ENCODE results near the gene RARA. TPM values are rescaled to one million over a fixed set of nuclear protein-coding genes. Genes with fewer than 3 reads are reported as not detected.

Gene RARA
- total RNA-seq, 1 experiment from 2014 or later = 25.4 TPM

- Histone ChIP-seq H3K27ac (ENCODE audit: low read depth, low read length, poor library complexity, severe bottlenecking) (no peak overlapping the region), H3K27me3 (replicated peaks; ENCODE audit: insufficient read depth, low read depth, low read length, poor library complexity) (no peaks in the 10 kb centered on the region), H3K9me3 (ENCODE audit: low read depth, low read length, poor library complexity, severe bottlenecking) (no peaks in the 10 kb centered on the region), H3K4me3 (ENCODE audit: low read depth, low read length, poor library complexity, severe bottlenecking) (no peak overlapping the region), H3K4me1 (ENCODE audit: insufficient read depth, low read length, poor library complexity, severe bottlenecking) (peaks cover 34% of the 10 kb centered on the region), H3K36me3 (ENCODE audit: insufficient read depth, low read length, poor library complexity, severe bottlenecking) (no peaks in the 10 kb centered on the region)
- no peak for DNase-seq (ENCODE audit: low spot score)
- no TSS peak for BruUV-seq (replicated peaks)
- CTCF ChIA-PET = no interaction called here
- intact Hi-C loops (cut with micrococcal nuclease; ENCODE audit: unreplicated experiment) = no loop called here
- TF ChIP-seq EZH2 (IDR thresholded peaks at IDR 0.05; ENCODE audit: borderline replicate concordance, low read depth, low read length, poor library complexity, severe bottlenecking) = no peak
- TF ChIP-seq CTCF (conservative IDR thresholded peaks at IDR 0.05; ENCODE audit: low read depth, low read length) = no peak
- POLR2A ChIA-PET (ENCODE audit: low non-redundant PET) = interaction anchor here (0.5 kb wide), 1 partner anchor 124 kb away, joined by 10 read pairs; no protein-coding TSS in a partner anchor
Measured at GRCh38 chr17:40325156-40326013, 16.4 kb downstream of the RARA start.

- CTCF ChIA-PET = no interaction called here
- no peaks in the 10 kb centered on the region for H3K36me3 ChIP-seq (ENCODE audit: insufficient read depth, low read length, poor library complexity, severe bottlenecking)
Measured at GRCh38 chr17:40326014-40326831, 17.2 kb downstream of the RARA start.

More at GRCh38 chr17:40326014-40326831, 17.2 kb downstream of the RARA start:
- no peak for DNase-seq (ENCODE audit: low spot score)
- peaks cover 27% of the 10 kb centered on the region for H3K4me1 ChIP-seq (ENCODE audit: insufficient read depth, low read length, poor library complexity, severe bottlenecking)
- no peak overlapping the region for H3K4me3 ChIP-seq (ENCODE audit: low read depth, low read length, poor library complexity, severe bottlenecking)
- no TSS peak for BruUV-seq (replicated peaks)
- H3K9me3 ChIP-seq (ENCODE audit: low read depth, low read length, poor library complexity, severe bottlenecking) = no peaks in the 10 kb centered on the region
- H3K27ac ChIP-seq (ENCODE audit: low read depth, low read length, poor library complexity, severe bottlenecking) = no peak overlapping the region
- POLR2A ChIA-PET (ENCODE audit: low non-redundant PET) = interaction anchor here (0.5 kb wide), 1 partner anchor 123 kb away, joined by 10 read pairs; no protein-coding TSS in a partner anchor
- TF ChIP-seq CTCF (conservative IDR thresholded peaks at IDR 0.05; ENCODE audit: low read depth, low read length) = no peak
- TF ChIP-seq EZH2 (IDR thresholded peaks at IDR 0.05; ENCODE audit: borderline replicate concordance, low read depth, low read length, poor library complexity, severe bottlenecking) = no peak
- H3K27me3 ChIP-seq (replicated peaks; ENCODE audit: insufficient read depth, low read depth, low read length, poor library complexity) = no peaks in the 10 kb centered on the region
- intact Hi-C loops (cut with micrococcal nuclease; ENCODE audit: unreplicated experiment) = no loop called here

All from A673 (cell line).